Left renal cortex interstitium (tissue), 4 donors: ENCODE results near the gene SLX4. TPM values are rescaled to one million over a fixed set of nuclear protein-coding genes. Genes with fewer than 3 reads are reported as not detected.

Source experiments
- DNase-seq, 4 donors: peaks; one replicate each; pipeline ENCODE4 v3.0.0-alpha.2; 2013; ENCODE audit warnings: low read depth in 4 of 4, low spot score in 2 of 4, missing footprints in 1 of 4
- polyA plus RNA-seq, 4 donors: library from polyadenylated mRNA; unstranded; fragments of 120-200 nt; gene quantifications; one replicate each; pipeline ENCODE4 v1.2.1, GENCODE V29; 2013; ENCODE audit not compliant: insufficient read length in 4 of 4

Gene SLX4
- polyA plus RNA-seq, 4 donors = 3.7 to 8.6 (median 6.3) TPM

DNA sequence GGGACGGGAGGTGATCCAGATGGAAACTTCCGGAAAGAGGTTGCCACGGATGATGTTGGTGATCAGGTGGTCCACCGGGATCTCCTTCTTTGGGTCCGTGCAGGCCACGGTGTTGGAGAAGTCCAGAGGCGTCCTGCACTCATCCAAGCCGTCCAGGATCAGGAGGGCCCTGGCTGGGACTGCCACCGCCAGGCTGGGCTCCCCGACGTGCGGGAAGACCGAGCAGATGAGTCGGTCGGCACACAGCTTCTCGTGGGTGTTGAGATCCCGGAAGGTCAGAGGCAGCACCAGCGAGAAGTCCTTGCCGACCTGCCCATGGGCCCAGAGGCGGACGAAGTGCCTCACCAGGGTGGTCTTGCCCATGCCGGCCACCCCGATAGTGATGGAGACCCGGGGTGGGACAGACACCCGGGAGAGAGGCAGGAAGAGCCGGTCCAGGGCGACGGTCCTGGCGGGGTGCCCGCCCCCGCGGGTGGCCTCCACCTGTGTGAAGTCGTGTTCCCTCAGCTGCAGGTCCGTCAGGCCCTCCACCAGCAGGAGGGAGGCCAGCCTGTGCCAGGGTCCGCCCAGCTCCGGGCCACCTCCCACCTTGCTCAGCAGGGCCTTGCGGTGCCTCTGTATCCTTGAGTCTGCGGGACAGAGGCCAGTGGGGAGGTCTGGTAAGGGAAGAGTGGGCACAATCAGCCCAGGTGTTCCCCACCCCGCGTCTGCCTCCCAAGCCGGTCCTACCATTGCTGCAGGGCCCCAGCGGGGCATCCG, 47.1 kb downstream of the SLX4 start:
- no peak for DNase-seq

DNA sequence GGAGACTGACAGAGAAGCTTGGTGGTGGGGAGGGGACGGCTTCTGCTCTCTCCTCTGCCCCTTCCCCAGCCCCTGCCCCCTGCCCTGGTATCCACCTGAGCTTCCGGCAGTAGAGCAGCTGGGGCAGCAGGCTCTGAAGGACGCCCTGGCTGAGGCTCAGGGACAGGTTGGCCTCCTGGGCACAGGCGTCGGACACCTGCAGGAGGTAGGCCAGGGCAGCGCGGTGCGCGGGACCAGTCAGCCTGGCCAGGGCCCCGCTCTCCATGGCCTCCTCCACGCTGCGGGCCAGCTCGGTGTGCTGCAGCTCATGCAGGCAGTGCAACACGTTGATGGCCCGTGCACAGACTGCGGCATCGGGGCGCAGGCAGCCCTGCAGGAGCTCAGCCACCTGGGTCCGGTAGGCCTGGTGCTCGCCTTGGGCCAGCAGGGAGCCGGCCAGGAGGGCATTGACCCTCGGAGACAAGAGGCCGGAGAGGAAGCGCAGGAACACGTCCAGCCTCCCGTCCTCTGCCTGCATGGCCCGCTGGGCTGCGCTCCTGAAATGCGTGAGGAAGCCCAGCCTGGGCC, 48.4 kb downstream of the SLX4 start:
- no peak for DNase-seq

DNA sequence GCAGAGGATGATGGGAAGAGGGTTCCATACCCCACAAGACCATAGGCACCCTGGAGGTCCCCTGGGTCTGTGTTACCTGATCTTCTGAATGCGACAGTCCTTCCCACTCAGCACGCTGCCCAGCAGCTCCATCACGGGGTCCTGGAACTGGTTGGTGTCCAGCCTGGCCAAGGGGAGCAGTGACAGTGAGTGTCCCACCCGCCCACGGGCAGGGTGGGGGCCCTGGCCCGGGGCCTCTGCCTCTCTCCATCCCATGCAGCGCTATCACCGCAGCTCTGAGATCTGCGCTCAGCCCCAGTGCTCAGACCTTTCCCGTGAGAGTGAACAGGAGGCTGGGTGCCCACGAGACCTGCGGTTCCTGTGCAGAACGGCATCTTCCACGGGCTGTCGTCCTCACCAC, 49.8 kb downstream of the SLX4 start:
- no peak for DNase-seq

DNA sequence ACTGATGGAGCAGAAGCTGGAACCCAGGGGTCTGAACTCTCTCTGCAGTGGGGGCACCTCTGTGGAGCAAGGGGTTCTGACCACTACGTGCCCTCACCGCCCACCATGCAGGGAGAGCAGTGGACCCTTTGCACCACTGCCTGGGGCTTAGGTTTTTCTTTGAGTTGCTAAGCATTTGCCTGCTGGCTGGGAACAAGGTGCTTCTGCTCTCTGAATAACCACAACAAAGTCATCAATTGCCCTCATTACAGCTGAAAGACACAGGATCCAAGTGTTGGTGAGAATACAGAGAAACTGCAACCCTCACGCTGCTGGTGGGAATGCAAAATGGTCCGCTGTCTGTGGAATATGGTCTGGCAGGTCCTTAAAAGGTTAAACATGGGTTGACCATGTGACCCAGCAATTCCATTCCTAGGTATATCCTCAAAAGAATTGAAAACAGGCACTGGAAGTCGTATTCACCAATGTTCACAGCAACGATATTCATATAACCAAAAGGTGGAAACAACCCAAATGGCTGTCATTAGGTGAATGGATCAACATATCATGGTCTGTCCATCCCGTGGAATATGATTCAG, 57.0 kb downstream of the SLX4 start:
- DNase-seq = no peak

DNA sequence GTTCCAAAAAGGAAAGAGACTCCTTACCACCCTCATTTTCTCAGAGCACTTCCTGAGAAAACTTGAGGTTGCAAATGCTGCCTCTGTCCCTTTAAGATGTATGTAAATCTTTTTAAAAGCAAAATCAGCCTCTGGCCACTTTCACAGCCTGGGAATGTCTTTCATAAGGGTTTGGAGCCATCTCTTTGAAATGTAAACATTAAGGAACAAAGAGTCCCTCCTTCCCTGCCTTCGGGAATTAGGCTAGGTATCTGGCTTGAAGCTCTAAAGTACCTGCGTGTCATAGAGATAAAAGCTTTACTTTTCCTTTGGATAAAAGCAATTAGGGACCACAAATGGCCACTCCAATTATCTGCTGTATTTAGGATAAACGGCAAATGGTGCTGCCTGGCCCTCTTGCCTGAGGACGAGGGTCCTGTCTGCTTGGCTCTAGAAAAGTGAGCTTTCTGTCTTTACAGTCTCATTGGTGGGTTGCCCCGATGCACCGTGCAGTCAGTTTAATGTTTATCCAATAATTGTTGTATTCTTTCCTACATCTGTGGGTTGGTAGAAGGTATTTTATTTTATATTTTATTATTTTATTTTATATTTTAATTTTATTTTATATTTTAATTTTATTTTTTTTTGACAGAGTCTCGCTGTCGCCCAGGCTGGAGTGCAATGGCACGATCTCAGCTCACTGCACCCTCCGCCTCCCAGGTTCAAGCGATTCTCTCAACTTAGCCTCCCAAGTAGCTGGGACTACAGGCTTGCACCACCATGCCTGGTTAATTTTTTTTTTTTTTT, 58.1 kb downstream of the SLX4 start:
- DNase-seq = no peak

DNA sequence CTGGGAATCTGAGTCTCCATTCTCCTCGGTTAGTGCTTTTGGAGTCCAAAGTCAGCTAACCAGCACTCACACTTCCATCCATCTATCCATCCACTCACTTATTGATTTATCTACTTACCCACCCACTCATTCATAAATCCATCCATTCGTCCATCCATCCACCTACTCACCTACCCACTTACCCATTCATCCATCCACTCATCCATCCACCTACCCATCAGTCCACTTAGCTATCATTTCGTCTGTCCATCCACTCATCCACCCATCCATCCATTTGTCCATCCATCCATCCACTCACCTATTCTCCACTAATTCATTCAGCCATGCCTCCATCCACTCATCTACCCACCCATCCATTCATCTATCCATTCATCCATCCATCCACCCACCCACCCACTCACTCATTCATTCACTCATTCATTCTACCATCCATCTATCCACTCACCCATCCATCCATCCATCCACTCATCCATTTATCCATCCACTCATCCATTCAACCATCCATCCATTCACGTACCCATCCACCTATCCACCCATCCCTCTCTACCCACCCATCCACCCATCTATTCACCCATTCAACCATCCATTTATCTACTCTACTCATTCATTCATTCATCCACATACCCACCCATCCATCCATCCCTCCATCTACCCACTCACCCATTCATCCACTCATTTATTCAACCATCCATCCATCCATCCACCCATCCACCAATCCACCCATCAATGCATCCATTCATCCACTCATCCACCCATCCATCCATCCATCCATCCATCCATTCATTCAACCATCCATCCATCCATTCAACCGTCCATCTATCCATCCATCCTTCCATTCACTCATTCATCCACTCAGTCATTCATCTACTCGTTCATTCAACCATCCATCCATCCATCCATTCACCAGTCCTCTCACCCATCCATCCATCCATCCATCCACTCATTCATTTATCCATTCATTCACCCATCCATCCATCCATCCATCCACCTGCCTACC, 60.3 kb downstream of the SLX4 start:
- DNase-seq = no peak

DNA sequence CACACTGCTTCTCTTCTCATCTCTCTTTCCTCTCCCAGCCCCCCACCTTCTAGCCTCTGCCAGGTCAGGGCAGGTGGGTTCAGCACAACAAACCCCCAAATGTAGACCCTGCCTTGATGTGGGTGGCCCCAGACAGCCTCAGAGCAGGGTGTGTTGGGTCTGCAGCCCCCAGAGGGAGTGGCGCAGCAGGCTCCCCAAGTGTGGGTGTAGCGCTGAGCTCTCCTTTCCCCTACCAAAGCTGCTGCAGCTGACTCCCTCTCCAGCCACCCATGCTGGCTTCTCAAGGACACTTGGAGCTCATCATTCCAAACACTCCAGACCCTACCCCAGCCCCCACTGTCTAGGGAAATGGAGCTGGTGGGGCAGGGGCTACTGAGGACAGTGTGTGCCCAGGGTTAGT, 61.5 kb downstream of the SLX4 start:
- no peak for DNase-seq

DNA sequence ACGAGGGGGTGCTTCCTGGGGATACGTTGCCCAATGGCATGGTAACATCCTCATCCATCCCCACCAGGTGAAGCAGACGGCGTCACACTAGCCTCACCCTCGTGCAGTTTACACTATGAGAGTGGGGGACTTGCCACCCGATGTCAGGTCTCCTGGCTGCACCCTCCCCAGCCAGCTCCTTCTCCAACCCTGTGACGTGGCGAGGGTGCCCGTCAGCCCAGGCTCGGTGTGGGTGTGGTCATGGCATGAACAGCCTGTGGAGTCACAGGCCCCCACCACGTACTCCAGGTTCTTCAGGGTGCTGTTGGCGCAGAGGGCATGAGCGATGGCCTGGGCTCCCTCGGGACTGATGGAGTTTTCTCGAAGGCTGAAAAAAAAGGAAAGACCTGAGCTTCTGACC, 62.5 kb downstream of the SLX4 start:
- DNase-seq = no peak

DNA sequence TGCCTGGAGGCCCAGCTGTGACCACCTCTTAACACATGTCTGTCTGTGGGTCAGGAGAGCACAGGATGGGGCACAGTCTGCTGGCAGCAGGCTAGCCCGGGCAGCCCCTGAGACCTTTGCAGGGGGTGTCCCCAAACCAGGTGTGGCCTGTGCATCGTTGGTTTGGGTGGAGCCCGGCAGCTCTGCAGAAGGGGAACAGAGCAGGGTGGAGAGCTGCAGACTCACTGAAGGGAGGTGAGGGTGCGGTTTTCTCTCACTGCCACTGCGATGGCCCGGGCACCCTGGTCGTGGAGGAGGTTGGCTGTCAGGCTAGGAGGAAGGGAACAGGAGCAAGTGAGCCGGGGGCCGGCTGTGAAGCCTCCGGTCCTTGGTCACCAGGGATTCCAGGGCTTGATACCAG, 63.0 kb downstream of the SLX4 start:
- no peak for DNase-seq

DNA sequence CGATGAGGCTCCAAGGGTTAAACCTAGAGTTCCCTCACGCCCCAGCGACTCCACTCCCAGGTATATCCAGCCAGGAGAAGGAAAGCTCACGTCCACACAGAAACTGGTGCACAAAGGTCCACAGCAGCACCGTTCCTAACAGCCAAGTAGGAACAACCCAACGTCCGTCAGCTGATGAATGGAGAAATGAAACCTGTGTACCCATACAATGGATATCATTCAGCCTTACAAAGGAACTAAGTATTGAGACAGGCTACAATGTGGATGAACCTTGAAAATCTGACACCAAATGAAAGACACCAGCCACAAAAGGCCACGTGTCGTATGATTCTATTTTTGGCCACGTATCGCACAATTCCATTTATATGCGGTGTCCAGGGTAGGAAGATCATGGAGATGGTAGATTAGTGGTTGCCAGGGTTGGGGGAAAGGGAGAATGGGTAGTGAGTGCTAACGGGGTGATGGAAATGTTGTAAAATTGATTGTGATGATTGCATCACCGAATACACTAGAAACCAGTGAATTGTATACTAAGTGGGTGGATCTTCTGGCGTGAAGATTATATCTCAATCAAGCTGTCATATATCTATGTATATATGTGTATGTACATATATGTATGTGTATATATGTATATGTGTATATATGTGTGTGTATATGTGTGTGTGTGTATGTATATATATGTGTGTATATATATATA, 64.3 kb downstream of the SLX4 start:
- DNase-seq = no peak

DNA sequence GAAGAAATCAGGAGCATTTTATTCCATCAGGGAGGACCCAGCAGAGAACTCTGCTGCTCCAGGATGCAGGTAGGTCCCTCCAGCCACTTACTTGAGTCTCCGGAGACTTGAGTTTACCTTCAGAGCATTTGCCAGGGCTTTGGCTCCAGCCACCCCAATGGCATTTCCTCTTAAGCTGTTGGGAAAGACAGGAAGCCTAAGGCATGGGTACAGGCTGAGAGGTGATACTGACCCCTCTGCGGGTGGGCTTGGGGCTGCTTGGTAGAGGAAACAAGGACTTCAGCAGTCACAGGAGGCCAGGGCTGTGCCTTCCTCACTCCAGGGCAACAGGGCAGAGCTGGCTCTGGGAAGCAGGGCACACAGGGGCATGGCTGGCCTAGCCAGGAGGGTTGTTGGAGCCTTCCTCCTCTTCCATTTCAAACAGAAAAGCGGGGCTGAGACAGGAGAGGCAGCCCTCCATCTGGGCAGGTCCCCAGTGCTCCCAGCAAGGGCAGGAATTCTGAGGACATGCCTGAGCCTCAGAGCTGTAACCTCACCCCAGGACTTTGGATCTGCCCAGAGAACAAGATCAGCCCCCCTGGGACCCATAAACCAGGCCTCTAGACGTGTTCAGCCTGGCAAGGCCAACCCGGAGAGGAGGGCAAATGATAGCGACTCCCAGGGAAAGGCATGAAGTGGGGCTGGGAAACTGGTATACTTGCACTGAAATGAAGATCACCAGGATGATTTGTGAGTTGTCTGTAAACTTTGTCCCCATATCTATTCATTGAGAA, 68.6 kb downstream of the SLX4 start:
- DNase-seq = no peak

DNA sequence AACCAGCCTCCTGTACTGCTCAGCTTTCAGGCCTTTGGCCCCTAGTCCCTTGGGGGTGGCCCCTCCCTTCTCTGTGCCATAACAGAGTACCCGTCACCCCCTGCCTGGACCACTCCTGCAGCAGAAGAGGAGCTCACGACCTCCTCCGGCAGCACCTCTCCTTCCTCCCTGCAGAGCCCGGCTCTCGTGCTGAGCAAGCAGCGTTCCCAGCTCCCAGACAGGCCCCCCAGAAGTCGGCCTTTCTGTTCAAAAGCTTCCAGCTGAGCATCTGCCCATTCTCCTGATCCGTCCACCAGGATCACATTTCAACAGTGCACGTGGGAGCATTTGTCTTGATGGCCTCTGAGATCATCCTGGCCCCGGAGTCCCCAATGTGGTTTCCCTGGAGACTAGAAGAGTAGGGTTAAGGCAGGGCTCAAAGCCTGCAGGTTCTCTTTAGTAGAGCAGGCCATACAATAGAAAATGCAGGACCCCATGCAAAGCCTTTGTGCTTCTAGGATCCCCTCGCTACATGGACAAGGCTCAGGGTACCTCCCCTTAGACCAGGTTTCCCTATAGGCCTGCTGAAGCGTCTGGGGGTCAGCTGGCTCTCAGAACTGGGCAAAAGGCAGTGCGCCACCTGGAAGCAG, 69.8 kb downstream of the SLX4 start:
- no peak for DNase-seq

DNA sequence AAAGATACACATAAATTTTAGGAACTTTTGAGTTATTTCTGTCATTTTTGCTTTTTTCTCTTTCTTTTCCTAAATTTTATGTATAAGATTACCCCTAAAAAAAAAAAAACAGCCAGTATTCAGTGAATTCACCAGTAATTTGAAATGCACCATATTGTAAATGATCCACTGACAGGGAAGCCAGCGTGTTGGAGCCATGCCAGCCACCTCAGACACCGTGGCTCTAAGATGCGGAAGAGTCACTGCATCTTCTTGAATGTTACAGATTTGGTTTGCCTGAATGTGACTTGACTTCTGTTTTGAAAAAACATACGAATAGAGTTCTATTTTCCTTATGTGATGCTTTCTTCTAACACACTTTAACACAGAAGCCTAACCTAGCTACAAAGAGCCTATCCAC, 73.2 kb downstream of the SLX4 start:
- no peak for DNase-seq

DNA sequence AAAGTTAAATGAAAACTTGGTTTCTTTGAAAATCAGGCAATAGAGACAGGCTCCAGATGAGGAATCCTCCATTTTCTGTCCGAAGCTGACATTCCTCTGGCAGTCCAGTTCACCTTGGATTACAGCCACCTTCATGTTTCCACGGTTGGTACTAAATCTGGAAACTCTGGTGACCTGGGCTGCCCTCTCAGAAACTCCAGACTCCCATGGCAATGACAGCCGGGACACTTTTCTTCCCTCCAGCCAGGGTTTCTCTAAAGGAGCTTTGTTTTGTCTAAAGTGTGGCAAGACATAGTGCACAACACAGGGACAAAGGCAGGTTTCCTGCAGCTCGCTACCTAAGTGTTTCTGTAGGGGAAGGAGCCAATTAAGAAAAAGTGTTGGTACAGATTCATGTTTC, 74.6 kb downstream of the SLX4 start:
- no peak for DNase-seq

DNA sequence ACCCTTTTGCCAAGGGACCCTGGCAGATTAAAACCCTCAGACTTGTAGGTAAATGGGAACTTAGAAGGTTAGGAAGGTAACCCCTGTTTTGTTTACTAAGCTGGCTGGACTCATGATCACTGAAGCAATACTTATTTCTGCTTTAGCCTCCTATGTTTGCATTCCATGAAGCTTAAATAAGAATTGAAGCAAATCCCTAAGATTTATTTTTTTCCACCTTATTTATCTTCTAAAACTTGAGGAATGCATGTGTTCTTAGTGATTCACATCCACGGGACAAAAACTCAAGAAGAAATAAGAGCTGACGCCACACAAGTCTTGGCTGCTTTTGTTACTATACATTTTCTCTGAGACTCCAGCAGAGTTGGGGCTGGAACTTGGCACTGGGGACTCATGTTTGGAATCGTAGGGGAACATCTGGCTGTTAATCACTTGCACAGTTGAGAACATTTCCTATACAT, 75.1 kb downstream of the SLX4 start:
- DNase-seq = no peak

DNA sequence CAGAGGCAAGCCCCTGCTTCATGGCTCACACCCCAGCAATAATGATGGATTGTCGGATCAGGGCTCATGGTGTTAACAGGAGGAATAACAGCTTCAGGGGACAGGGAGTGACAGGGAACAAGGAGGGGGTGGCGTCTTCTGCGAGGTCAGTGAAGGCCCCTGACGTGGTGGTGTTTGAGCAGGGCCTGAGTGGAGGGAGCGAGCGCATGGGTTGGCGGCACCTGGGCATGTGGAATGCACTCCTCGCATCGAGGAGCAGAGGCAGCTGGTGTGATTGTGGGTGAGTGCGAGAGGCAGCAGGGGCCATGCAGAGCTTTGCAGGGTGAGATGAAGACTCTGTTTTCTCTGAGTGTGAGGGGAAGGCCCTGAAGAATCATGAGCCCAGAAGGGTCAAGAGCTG, 77.3 kb downstream of the SLX4 start:
- DNase-seq = no peak

DNA sequence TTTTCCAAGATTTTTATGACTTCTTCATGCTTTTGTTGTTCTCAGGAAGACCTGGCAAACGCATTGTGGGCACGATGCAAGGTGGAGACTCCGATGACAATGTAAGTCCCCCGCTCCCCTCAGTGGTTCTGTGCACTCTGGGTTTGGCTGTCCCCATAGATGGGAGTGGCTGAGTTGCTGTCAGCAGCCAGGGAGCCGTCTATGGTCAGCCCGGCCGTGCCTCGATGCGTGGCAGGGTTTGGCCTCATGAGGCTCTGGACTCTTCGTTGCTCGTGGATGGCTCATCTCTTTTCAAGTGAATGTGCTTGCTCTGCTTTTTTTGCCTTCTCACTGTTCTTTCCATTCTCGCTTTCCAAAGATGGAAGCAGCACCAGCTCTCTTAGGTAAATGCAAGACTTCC, 78.7 kb downstream of the SLX4 start:
- DNase-seq = no peak
